Fibroblast of the conjunctiva (primary cell): ENCODE measurements around the gene TMEM232.
A peak's percentile ranks its signal among the peaks of the same experiment; 100 is the strongest.

Experiments
- DNase-seq: peaks from one replicate; pipeline ENCODE4 v3.0.0-alpha.2; 2010; ENCODE audit warnings: low read depth

TMEM232 gene

GRCh38 chr5:110401881-110402280 is 324.6 kb downstream of the TMEM232 start:
- no peak for DNase-seq

GRCh38 chr5:110398951-110399350 is 327.5 kb downstream of the TMEM232 start:
- no peak for DNase-seq

GRCh38 chr5:110397281-110397680 is 329.2 kb downstream of the TMEM232 start:
- DNase-seq = no peak

- no peak for DNase-seq
These were observed 339.7 kb downstream of the TMEM232 start for GRCh38 chr5:110386782-110387181.

GRCh38 chr5:110383231-110383630 is 343.2 kb downstream of the TMEM232 start:
- no peak for DNase-seq

- no peak for DNase-seq
These were observed 348.5 kb downstream of the TMEM232 start for GRCh38 chr5:110377943-110378342.

- DNase-seq = no peak
These were observed 349.1 kb downstream of the TMEM232 start for GRCh38 chr5:110377361-110377760.

GRCh38 chr5:110376281-110376951 is 350.1 kb downstream of the TMEM232 start:
- peak; percentile 14 for DNase-seq

- no peak for DNase-seq
These were observed 354.8 kb downstream of the TMEM232 start for GRCh38 chr5:110371725-110372041.

- DNase-seq = no peak
These were observed 355.3 kb downstream of the TMEM232 start for GRCh38 chr5:110371011-110371724.
